ENCODE measurements around the gene ANGPTL7.
"Not testable (repeated sequence)": the region's sequence is repeated elsewhere in the genome, so short reads cannot be mapped to it uniquely, and the experiment has no call there.

Gene ANGPTL7

DNA sequence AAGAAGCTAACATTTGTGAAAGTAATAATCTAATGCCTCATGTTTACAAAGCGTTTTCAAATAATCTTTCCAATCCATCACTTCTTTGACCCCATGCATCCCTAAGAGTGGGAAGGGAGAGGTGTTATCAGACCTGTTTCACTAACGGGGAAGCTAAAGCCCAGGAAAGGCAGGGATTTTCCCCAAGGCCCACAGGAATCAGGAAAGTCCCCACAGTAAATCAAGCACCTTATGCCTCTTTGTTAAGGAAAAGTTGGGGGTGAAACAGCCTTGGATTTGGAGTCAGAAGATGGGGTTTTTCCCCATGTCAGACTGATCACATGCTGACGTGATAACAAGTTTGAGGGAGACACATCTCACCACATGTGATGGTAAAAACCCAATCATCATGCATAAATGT is 20.0 kb upstream of the ANGPTL7 start:
- Histone ChIP-seq H3K9ac (ENCODE audit: low read depth, low read length) (no peak overlapping the region), H3K36me3 (ENCODE audit: control insufficient read depth, insufficient read depth, low read length) (peaks cover 19% of the 10 kb centered on the region), H3K27me3 (ENCODE audit: control insufficient read depth, insufficient read depth, low read length) (no peaks in the 10 kb centered on the region), H3K9me3 (ENCODE audit: control insufficient read depth, insufficient read depth, low read length) (no peaks in the 10 kb centered on the region), H3K27ac (ENCODE audit: low read depth, low read length) (no peak overlapping the region), H3K4me3 (ENCODE audit: low read depth, low read length) (no peak overlapping the region), H3K4me1 (ENCODE audit: control insufficient read depth, insufficient read depth, low read length) (no peaks in the 10 kb centered on the region)

DNA sequence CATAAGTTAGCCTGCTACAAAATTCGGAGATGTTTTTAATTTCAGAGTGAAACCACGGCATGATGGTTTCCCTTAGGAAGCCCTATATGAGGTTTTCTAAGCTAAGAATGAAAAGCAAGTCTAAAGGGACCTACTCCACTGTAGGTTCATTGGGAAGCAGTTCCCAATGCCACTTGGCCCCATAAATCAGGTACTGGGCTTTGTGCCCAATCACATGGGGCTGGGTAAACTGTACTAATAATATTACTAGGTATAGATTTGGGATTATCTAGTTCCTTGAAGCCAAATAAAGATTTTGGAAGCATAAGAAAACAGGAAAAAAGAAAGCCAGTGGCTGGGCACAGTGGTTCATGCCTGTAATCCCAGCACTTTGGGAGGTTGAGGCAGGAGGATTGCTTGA is 19.1 kb upstream of the ANGPTL7 start:
- no peak overlapping the region for H3K27ac ChIP-seq (ENCODE audit: low read depth, low read length)
- no peak overlapping the region for H3K4me3 ChIP-seq (ENCODE audit: low read depth, low read length)
- H3K9me3 ChIP-seq (ENCODE audit: control insufficient read depth, insufficient read depth, low read length), result no peaks in the 10 kb centered on the region
- H3K27me3 ChIP-seq (ENCODE audit: control insufficient read depth, insufficient read depth, low read length), result no peaks in the 10 kb centered on the region
- H3K4me1 ChIP-seq (ENCODE audit: control insufficient read depth, insufficient read depth, low read length), result no peaks in the 10 kb centered on the region
- peaks cover 19% of the 10 kb centered on the region for H3K36me3 ChIP-seq (ENCODE audit: control insufficient read depth, insufficient read depth, low read length)
- H3K9ac ChIP-seq (ENCODE audit: low read depth, low read length), result no peak overlapping the region

DNA sequence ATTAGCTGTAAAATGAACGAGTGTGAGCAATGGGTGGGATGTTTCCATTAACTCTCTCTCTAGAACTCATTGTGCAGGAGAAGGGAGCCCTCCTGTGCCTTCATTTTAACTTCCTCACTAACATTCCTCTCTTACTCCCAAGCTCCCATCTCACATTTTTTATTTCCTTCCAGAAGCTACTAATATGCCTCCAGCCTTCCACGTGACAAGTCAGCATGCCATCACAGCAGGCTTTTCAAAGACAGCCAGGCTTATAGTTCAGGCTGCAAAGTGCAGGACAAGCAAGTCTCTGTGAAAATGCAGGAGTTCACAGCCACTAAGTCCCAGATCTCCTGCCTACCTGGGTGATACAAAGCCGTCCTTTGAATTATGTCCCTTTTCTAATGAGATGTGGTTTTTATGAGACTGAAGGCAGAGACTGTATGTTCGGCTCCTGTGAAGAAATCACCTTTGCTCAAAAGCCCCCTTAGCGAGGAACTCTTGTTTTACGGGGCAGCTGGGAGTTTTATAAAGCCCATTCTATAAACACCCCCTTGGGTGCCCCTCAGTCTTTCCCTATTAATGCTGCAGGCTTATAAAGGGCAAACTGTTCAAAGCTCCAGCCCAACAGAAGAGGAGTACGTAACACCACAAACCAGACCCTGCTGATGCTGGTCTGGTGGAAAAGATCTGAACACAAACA is 14.8 kb upstream of the ANGPTL7 start:
- Histone ChIP-seq H3K4me1 (ENCODE audit: control insufficient read depth, insufficient read depth, low read length) (no peaks in the 10 kb centered on the region), H3K27me3 (ENCODE audit: control insufficient read depth, insufficient read depth, low read length) (no peaks in the 10 kb centered on the region), H3K9ac (ENCODE audit: low read depth, low read length) (no peak overlapping the region), H3K4me3 (ENCODE audit: low read depth, low read length) (no peak overlapping the region), H3K36me3 (ENCODE audit: control insufficient read depth, insufficient read depth, low read length) (peaks cover 23% of the 10 kb centered on the region), H3K27ac (ENCODE audit: low read depth, low read length) (no peak overlapping the region), H3K9me3 (ENCODE audit: control insufficient read depth, insufficient read depth, low read length) (no peaks in the 10 kb centered on the region)

DNA sequence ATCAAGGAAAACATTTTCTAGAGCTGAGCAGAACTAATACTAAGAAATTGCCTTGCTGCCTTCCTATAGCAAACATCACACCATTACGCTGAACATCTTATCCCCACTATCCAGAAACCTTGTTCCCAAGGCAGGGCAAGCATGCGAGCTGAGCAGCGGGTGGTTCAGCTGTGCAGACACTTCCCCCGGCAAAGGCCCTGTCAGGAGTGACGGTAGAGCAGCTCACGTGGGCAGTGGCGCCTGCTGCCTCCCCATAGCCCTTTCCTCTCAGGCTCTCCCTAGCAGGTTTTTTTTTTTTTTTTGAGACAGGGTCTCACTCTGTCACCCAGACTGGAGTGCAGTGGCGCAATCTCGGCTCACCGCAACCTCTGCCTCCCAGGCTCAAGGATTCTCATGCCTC is 13.7 kb upstream of the ANGPTL7 start:
- peaks cover 21% of the 10 kb centered on the region for H3K36me3 ChIP-seq (ENCODE audit: control insufficient read depth, insufficient read depth, low read length)
- H3K9me3 ChIP-seq (ENCODE audit: control insufficient read depth, insufficient read depth, low read length), result no peaks in the 10 kb centered on the region
- H3K4me1 ChIP-seq (ENCODE audit: control insufficient read depth, insufficient read depth, low read length), result no peaks in the 10 kb centered on the region
- no peak overlapping the region for H3K4me3 ChIP-seq (ENCODE audit: low read depth, low read length)
- no peak overlapping the region for H3K9ac ChIP-seq (ENCODE audit: low read depth, low read length)
- H3K27me3 ChIP-seq (ENCODE audit: control insufficient read depth, insufficient read depth, low read length), result no peaks in the 10 kb centered on the region
- no peak overlapping the region for H3K27ac ChIP-seq (ENCODE audit: low read depth, low read length)

DNA sequence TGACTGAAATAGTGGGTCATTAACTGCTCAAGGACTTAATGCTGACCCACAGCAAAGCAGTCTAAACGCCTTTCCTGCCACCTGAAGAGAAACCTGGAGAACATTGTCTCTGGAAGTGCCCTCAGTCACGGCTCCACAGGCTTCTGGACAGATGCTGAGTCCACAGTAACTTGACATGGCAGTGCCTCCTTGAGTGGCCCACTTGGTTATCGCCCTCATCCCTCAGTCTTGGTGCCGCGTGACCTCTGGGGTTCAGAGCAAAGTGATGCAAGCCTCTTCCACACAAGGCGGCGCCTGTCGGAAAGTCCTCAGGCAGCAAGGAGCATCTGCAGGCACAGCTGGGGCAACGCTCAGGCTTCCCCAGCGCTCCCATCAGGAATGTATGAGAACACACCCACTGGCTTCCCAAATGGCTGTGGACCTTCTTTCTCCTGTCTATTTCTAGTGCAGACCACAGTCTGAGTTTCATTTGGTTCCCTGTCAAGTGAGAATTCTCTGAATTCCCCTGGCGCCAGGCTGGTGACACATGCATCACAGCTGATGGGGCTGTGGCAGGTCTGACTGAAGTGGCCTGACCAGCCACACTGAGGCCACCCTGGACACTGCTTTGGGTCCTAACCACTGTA is 13.0 kb upstream of the ANGPTL7 start:
- H3K9me3 ChIP-seq (ENCODE audit: control insufficient read depth, insufficient read depth, low read length), result no peaks in the 10 kb centered on the region
- no peaks in the 10 kb centered on the region for H3K4me1 ChIP-seq (ENCODE audit: control insufficient read depth, insufficient read depth, low read length)
- no peak overlapping the region for H3K27ac ChIP-seq (ENCODE audit: low read depth, low read length)

DNA sequence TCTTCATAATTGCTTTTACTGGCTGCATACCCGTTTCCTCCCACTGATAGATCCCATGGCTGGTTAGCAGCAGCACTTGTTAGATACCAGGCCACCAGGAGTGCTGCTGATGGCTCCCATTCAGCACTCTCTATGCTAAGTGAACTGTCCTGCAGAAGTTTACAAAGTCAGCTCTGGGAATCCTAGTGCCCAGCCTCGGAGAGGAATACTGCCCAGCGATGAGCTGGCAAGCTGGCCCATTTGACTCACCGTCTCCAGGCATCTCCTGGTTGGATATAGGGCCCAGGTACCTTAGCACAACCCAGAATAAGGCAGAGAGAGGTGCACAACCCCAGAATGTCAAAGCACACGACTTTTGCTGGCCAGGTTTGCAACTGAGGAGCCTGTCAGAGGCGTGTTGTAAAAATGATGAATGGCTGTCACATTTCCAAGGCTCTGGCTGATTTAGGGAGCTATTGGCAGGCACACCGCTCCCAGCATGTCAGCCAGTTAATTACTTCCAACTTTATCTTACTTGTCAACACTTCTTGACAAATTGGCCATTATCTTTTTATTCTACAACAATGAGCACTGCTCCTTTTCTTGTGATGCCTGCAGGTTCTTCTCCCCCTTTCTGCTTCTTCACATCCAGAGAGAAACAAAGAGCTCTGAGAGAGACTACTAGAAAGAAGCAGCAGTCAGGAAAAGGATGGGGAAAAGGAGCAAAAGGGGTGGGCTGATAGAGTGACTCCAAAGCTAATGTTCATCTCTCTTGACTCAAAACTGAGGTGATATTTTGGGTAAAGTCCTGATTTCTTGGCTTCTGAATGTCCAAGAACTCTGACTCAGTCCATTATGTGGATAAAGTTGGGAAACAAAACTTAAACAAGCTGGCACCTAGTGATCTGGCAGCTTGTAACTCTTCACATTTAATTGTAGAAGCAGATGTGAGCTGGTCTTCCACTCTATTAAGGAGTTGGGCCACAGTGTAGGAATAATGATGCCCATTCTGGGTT is 10.8 kb upstream of the ANGPTL7 start:
- Histone ChIP-seq H3K4me1 (ENCODE audit: control insufficient read depth, insufficient read depth, low read length) (no peaks in the 10 kb centered on the region), H3K27me3 (ENCODE audit: control insufficient read depth, insufficient read depth, low read length) (no peaks in the 10 kb centered on the region), H3K36me3 (ENCODE audit: control insufficient read depth, insufficient read depth, low read length) (peaks cover 32% of the 10 kb centered on the region), H3K9ac (ENCODE audit: low read depth, low read length) (no peak overlapping the region), H3K27ac (ENCODE audit: low read depth, low read length) (peak overlapping the region; percentile 52), H3K9me3 (ENCODE audit: control insufficient read depth, insufficient read depth, low read length) (no peaks in the 10 kb centered on the region), H3K4me3 (ENCODE audit: low read depth, low read length) (no peak overlapping the region)

More for the DNA sequence above, 13.0 kb upstream of the ANGPTL7 start:
- no peaks in the 10 kb centered on the region for H3K27me3 ChIP-seq (ENCODE audit: control insufficient read depth, insufficient read depth, low read length)
- H3K9ac ChIP-seq (ENCODE audit: low read depth, low read length), result no peak overlapping the region
- H3K36me3 ChIP-seq (ENCODE audit: control insufficient read depth, insufficient read depth, low read length), result peaks cover 22% of the 10 kb centered on the region
- H3K4me3 ChIP-seq (ENCODE audit: low read depth, low read length), result no peak overlapping the region

DNA sequence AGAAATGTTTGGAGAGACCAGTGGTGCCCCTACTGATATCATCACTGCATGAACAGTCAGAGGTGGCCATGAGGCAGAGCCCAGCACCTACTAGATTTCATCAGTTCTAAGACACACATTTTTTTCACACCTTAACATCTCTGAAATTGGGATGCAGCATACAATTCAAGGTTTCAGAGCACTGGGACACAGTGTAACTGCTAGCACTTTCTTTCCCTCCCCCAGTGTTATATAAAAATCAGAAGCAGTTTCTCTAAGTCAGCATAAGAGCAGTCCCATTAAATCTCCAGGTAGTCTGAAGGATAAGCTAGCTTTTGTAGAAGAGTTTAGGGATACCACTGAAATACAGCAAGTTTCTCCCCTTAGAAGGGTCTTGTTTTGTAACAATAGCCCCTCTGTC is 10.0 kb upstream of the ANGPTL7 start:
- Histone ChIP-seq H3K36me3 (ENCODE audit: control insufficient read depth, insufficient read depth, low read length) (peaks cover 40% of the 10 kb centered on the region), H3K9ac (ENCODE audit: low read depth, low read length) (no peak overlapping the region), H3K4me1 (ENCODE audit: control insufficient read depth, insufficient read depth, low read length) (no peaks in the 10 kb centered on the region), H3K4me3 (ENCODE audit: low read depth, low read length) (no peak overlapping the region), H3K9me3 (ENCODE audit: control insufficient read depth, insufficient read depth, low read length) (no peaks in the 10 kb centered on the region), H3K27me3 (ENCODE audit: control insufficient read depth, insufficient read depth, low read length) (no peaks in the 10 kb centered on the region), H3K27ac (ENCODE audit: low read depth, low read length) (no peak overlapping the region)

DNA sequence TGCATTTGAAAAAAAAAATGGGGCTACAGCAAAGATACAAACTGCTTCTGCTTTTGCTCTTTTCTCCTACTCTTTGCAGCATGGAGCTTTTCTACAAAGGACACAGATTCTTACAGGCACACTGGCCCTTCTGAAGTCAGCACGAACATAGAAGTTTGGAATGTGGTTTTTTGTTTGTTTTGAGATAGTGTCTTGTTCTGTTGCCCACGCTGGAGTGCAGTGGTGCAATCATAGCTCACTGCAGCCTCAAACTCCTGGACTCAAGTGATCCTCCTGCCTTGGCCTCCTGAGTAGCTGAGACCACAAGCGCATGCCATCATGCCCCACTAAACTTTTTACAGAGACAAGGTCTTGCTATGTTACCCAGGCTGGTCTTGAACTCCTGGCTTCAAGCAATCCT is 9.4 kb upstream of the ANGPTL7 start:
- H3K9ac ChIP-seq (ENCODE audit: low read depth, low read length); H3K4me1 ChIP-seq (ENCODE audit: control insufficient read depth, insufficient read depth, low read length); H3K4me3 ChIP-seq (ENCODE audit: low read depth, low read length); H3K27ac ChIP-seq (ENCODE audit: low read depth, low read length); H3K27me3 ChIP-seq (ENCODE audit: control insufficient read depth, insufficient read depth, low read length); H3K9me3 ChIP-seq (ENCODE audit: control insufficient read depth, insufficient read depth, low read length): not testable (repeated sequence)
- peaks cover 46% of the 10 kb centered on the region for H3K36me3 ChIP-seq (ENCODE audit: control insufficient read depth, insufficient read depth, low read length)

DNA sequence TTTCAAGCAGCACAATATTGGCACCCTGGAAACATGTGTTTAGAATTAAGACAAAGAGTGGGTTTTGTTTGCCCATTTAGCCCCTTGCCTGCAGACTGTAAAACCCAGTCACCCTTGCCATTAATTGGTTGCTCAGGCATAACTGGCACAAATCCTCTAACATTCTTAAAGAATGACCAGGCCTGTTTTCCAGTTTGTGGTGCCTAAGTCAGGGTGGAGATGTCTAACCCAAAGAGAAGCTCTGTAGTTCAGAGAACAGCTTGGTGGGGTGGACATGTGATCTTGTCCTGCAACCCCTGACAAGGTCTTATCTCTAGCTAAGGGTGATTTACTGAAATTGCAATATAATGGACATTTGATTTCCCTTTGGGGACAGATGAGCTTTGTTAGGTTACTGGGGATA is 8.8 kb upstream of the ANGPTL7 start:
- Histone ChIP-seq H3K36me3 (ENCODE audit: control insufficient read depth, insufficient read depth, low read length) (peaks cover 49% of the 10 kb centered on the region), H3K9me3 (ENCODE audit: control insufficient read depth, insufficient read depth, low read length) (no peaks in the 10 kb centered on the region), H3K9ac (ENCODE audit: low read depth, low read length) (no peak overlapping the region), H3K4me1 (ENCODE audit: control insufficient read depth, insufficient read depth, low read length) (no peaks in the 10 kb centered on the region), H3K27ac (ENCODE audit: low read depth, low read length) (no peak overlapping the region), H3K27me3 (ENCODE audit: control insufficient read depth, insufficient read depth, low read length) (no peaks in the 10 kb centered on the region), H3K4me3 (ENCODE audit: low read depth, low read length) (no peak overlapping the region)

DNA sequence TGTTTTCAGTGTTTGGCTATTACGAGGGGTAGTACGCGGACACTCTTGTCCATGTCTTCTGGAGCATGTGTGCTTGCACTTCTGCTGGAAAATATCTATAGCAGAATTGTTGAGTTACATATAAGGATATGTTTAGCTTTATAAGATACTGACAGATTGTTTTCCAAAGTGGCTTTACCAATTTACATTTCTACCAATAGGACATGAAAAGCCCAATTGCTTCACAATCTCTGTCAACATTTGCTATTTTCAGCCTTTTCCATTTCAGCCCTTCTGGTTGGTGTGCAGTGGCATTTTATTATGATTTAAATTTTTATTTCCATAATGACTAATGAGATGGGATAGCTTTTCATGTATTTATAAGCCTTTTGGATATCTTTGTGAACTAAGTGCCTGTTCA is 6.3 kb upstream of the ANGPTL7 start:
- Histone ChIP-seq H3K27me3 (ENCODE audit: control insufficient read depth, insufficient read depth, low read length) (no peaks in the 10 kb centered on the region), H3K9me3 (ENCODE audit: control insufficient read depth, insufficient read depth, low read length) (no peaks in the 10 kb centered on the region), H3K4me1 (ENCODE audit: control insufficient read depth, insufficient read depth, low read length) (no peaks in the 10 kb centered on the region), H3K27ac (ENCODE audit: low read depth, low read length) (no peak overlapping the region), H3K36me3 (ENCODE audit: control insufficient read depth, insufficient read depth, low read length) (peaks cover 46% of the 10 kb centered on the region), H3K9ac (ENCODE audit: low read depth, low read length) (no peak overlapping the region), H3K4me3 (ENCODE audit: low read depth, low read length) (no peak overlapping the region)

DNA sequence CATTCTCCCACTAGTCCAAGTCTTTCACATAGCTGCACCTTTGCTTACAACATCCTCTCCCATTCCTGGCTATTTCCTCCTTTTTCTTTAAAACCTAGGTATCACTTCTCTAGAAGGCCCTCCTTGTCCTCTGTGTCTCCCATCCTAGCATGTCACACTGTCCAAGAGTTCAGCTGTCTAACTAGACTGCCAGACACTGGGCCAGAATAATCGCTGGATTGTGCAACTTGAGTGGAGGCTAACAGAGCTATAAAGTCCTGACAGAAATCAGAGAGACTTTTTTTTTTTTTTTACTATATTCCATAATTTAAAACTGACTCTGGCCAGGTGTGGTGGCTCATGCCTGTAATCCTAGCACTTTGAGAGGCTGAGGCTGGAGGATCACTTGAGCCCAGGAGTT is 4.2 kb upstream of the ANGPTL7 start:
- Histone ChIP-seq H3K9ac (ENCODE audit: low read depth, low read length) (no peak overlapping the region), H3K4me3 (ENCODE audit: low read depth, low read length) (no peak overlapping the region), H3K36me3 (ENCODE audit: control insufficient read depth, insufficient read depth, low read length) (peaks cover 58% of the 10 kb centered on the region), H3K9me3 (ENCODE audit: control insufficient read depth, insufficient read depth, low read length) (no peaks in the 10 kb centered on the region), H3K4me1 (ENCODE audit: control insufficient read depth, insufficient read depth, low read length) (no peaks in the 10 kb centered on the region), H3K27me3 (ENCODE audit: control insufficient read depth, insufficient read depth, low read length) (no peaks in the 10 kb centered on the region), H3K27ac (ENCODE audit: low read depth, low read length) (no peak overlapping the region)
